Measurements from ENCODE around the gene FARP1. TPM values are rescaled to one million over a fixed set of nuclear protein-coding genes. Genes with fewer than 3 reads are reported as not detected.

FARP1 gene
- total and polyA plus RNA-seq, 2 of the 13 experiments (the other 11 are each of a cell fraction or from before 2014, with no cell fraction given): 70.6 to 126 TPM

DNA sequence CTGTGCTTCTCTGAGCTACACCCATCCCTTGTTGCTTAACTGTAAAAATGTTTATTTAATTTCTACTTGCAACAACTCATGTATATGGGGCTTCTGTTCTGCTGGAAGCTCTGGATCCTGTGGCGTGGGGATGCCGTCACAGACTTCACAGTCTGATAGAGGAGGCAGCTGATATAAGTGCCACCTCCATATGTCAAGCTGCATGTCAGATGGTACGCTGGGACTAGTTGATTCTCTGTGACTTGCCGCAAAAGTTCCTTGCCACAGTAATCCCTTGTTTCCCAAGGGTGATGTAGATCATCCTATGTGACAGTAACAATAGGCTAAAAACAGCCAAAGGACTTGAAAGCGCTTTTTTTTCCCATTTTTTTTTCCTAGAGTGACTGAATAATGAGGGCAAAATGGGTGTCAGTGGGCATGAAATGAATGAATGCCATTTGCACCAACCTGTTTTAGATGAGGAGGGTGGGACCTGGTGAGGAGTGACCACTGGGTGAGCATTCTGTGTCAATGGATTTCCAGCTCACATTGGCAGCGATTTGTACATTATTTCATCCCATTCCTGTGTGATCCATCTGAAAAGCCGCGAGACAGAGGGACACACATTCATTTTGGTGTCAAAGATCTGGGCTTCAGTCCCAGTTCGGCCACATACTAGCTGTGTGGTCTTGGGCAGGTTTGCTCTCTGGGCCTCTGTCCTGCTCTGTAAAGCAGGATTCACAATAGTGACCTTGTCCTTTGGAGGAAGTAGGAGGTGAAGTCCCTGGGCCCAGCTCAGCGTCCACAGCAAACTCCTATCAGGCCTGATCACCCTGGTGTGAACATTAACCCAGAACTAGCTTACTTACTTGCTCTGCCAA is 123.0 kb downstream of the FARP1 start (continued):
- TF ChIP-seq NFE2L2 (IDR thresholded peaks at IDR 0.05; ENCODE audit: low read length) (no peak), ZNF501 (CRISPR knock-in tag; IDR thresholded peaks at IDR 0.05) (no peak), ZSCAN9 (CRISPR knock-in tag; IDR thresholded peaks at IDR 0.05; ENCODE audit: borderline replicate concordance) (peak; percentile 60; the same call in 1 of the 2 replicates), ZNF333 (CRISPR knock-in tag; IDR thresholded peaks at IDR 0.05; ENCODE audit: borderline replicate concordance) (0 out of 2 replicates have a peak, but pooled peaks have one; percentile 26), ZNF205 (CRISPR knock-in tag; IDR thresholded peaks at IDR 0.05) (no peak), ZNF75D (CRISPR knock-in tag; IDR thresholded peaks at IDR 0.05; ENCODE audit: borderline replicate concordance) (no peak), ATM (IDR thresholded peaks at IDR 0.05; ENCODE audit: borderline replicate concordance) (no peak), ZNF7 (CRISPR knock-in tag; IDR thresholded peaks at IDR 0.05) (no peak), ZMAT3 (CRISPR knock-in tag; conservative IDR thresholded peaks at IDR 0.05) (no peak), NRL (CRISPR knock-in tag; IDR thresholded peaks at IDR 0.05; ENCODE audit: borderline replicate concordance) (no peak), ZFAT (CRISPR knock-in tag; conservative IDR thresholded peaks at IDR 0.05) (no peak), RFXAP (CRISPR knock-in tag; IDR thresholded peaks at IDR 0.05; ENCODE audit: borderline replicate concordance) (peak; percentile 40; the same call in 1 of the 2 replicates), SIX4 (CRISPR knock-in tag; IDR thresholded peaks at IDR 0.05) (0 out of 2 replicates have a peak, but pooled peaks have one; percentile 12), NFKB2 (CRISPR knock-in tag; IDR thresholded peaks at IDR 0.05; ENCODE audit: borderline replicate concordance) (no peak), SALL1 (CRISPR knock-in tag; IDR thresholded peaks at IDR 0.05) (peak; percentile 92), SNAI1 (CRISPR knock-in tag; IDR thresholded peaks at IDR 0.05; ENCODE audit: borderline replicate concordance) (no peak), SUZ12 (IDR thresholded peaks at IDR 0.05; ENCODE audit: low read depth, low read length) (no peak), ZNF383 (CRISPR knock-in tag; IDR thresholded peaks at IDR 0.05; ENCODE audit: borderline replicate concordance) (no peak), ZNF792 (CRISPR knock-in tag; IDR thresholded peaks at IDR 0.05) (peak; percentile 74; the same call in 1 of the 2 replicates), MEF2D (CRISPR knock-in tag; IDR thresholded peaks at IDR 0.05) (peak; percentile 82), NFYB (CRISPR knock-in tag; IDR thresholded peaks at IDR 0.05) (no peak), ZNF317 (CRISPR knock-in tag; IDR thresholded peaks at IDR 0.05) (0 out of 2 replicates have a peak, but pooled peaks have one; percentile 59)
- TF ChIP-seq, protein P1, sequence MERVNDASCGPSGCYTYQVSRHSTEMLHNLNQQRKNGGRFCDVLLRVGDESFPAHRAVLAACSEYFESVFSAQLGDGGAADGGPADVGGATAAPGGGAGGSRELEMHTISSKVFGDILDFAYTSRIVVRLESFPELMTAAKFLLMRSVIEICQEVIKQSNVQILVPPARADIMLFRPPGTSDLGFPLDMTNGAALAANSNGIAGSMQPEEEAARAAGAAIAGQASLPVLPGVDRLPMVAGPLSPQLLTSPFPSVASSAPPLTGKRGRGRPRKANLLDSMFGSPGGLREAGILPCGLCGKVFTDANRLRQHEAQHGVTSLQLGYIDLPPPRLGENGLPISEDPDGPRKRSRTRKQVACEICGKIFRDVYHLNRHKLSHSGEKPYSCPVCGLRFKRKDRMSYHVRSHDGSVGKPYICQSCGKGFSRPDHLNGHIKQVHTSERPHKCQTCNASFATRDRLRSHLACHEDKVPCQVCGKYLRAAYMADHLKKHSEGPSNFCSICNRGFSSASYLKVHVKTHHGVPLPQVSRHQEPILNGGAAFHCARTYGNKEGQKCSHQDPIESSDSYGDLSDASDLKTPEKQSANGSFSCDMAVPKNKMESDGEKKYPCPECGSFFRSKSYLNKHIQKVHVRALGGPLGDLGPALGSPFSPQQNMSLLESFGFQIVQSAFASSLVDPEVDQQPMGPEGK (CRISPR knock-in tag; IDR thresholded peaks at IDR 0.05): no peak
- TF ChIP-seq, protein P2, sequence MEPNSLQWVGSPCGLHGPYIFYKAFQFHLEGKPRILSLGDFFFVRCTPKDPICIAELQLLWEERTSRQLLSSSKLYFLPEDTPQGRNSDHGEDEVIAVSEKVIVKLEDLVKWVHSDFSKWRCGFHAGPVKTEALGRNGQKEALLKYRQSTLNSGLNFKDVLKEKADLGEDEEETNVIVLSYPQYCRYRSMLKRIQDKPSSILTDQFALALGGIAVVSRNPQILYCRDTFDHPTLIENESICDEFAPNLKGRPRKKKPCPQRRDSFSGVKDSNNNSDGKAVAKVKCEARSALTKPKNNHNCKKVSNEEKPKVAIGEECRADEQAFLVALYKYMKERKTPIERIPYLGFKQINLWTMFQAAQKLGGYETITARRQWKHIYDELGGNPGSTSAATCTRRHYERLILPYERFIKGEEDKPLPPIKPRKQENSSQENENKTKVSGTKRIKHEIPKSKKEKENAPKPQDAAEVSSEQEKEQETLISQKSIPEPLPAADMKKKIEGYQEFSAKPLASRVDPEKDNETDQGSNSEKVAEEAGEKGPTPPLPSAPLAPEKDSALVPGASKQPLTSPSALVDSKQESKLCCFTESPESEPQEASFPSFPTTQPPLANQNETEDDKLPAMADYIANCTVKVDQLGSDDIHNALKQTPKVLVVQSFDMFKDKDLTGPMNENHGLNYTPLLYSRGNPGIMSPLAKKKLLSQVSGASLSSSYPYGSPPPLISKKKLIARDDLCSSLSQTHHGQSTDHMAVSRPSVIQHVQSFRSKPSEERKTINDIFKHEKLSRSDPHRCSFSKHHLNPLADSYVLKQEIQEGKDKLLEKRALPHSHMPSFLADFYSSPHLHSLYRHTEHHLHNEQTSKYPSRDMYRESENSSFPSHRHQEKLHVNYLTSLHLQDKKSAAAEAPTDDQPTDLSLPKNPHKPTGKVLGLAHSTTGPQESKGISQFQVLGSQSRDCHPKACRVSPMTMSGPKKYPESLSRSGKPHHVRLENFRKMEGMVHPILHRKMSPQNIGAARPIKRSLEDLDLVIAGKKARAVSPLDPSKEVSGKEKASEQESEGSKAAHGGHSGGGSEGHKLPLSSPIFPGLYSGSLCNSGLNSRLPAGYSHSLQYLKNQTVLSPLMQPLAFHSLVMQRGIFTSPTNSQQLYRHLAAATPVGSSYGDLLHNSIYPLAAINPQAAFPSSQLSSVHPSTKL (CRISPR knock-in tag; IDR thresholded peaks at IDR 0.05): peak; percentile 82
- TF ChIP-seq, protein P3, sequence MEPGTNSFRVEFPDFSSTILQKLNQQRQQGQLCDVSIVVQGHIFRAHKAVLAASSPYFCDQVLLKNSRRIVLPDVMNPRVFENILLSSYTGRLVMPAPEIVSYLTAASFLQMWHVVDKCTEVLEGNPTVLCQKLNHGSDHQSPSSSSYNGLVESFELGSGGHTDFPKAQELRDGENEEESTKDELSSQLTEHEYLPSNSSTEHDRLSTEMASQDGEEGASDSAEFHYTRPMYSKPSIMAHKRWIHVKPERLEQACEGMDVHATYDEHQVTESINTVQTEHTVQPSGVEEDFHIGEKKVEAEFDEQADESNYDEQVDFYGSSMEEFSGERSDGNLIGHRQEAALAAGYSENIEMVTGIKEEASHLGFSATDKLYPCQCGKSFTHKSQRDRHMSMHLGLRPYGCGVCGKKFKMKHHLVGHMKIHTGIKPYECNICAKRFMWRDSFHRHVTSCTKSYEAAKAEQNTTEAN (CRISPR knock-in tag; conservative IDR thresholded peaks at IDR 0.05): peak; percentile 77

All from HepG2 (cell line).